Astrocyte of the cerebellum (primary cell): Measurements from ENCODE around the gene SP5.
"Not testable (repeated sequence)": the region's sequence is repeated elsewhere in the genome, so short reads cannot be mapped to it uniquely, and the experiment has no call there.

ENCODE experiments used
- DNase-seq: peaks from one replicate; pipeline ENCODE4 v3.0.0-alpha.2; 2011; ENCODE audit warnings: low read depth
- H3K4me3 ChIP-seq: 2 replicates; pipeline ENCODE4 v1.5.1; 2011; ENCODE audit warnings: mild to moderate bottlenecking, low read depth, low read length, moderate library complexity
- CTCF ChIP-seq: IDR thresholded peaks from 2 replicates; pipeline ENCODE4 v1.5.1; 2012; ENCODE audit warnings: low read length, low read depth, moderate library complexity, mild to moderate bottlenecking; ENCODE audit errors: missing control alignments
- in situ Hi-C: cut with HindIII; loops from 2 replicates; pipeline ENCODE4 v1.10.0; 2017; ENCODE audit warnings: low sequenced_read_pairs

The SP5 gene

GRCh38 chr2:170721678-170722077 lies 6.5 kb downstream of the SP5 start:
- TF ChIP-seq CTCF: no peak
- DNase-seq: no peak
- no peak overlapping the region for H3K4me3 ChIP-seq
- in situ Hi-C loops: loop anchor here (25.0 kb wide), 1 partner anchor 309 kb away; no protein-coding TSS in a partner anchor

- DNase-seq: no peak
- no peak for TF ChIP-seq CTCF
- H3K4me3 ChIP-seq: no peak overlapping the region
- in situ Hi-C loops: loop anchor here (25.0 kb wide), 1 partner anchor 310 kb away; no protein-coding TSS in a partner anchor
These were observed 7.2 kb downstream of the SP5 start for GRCh38 chr2:170722301-170722700.

DNA sequence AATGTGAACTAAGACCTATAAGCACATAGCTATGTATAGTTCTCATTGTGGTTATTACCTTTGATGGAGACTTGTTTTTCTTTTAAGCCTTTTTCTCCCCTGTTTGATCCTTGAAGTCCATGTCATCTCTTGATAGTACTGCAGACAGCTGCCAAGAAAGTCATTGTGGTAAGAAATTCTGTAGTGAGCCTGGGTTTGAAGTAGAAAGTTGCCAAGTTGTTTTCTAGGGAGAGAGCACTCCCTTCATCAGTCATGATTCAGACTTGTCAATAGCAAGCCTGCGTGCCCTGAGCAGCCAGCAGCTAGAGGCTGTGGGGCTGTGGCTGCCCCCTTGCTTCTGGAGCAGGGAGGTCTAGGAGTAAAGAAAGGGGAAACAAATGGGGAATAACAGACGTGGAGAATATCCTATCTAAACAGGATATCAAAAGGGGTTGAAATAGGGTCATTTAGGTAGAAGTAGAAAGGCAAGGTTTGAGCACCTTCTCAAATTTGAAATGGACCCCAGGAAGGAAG lies 8.4 kb downstream of the SP5 start:
- DNase-seq: no peak
- TF ChIP-seq CTCF: no peak
- in situ Hi-C loops: loop anchor here (25.0 kb wide), 1 partner anchor 311 kb away; no protein-coding TSS in a partner anchor
- H3K4me3 ChIP-seq: no peak overlapping the region

GRCh38 chr2:170733798-170734600 lies 18.9 kb downstream of the SP5 start:
- in situ Hi-C loops: loop anchor here (10.0 kb wide), 1 partner anchor 51 kb away; no protein-coding TSS in a partner anchor
- H3K4me3 ChIP-seq: no peak overlapping the region
- no peak for TF ChIP-seq CTCF
- no peak for DNase-seq

- in situ Hi-C loops: loop anchor here (10.0 kb wide), 1 partner anchor 50 kb away; no protein-coding TSS in a partner anchor
- not testable (repeated sequence) for H3K4me3 ChIP-seq, DNase-seq
These were observed 19.5 kb downstream of the SP5 start for GRCh38 chr2:170734601-170735000.

DNA sequence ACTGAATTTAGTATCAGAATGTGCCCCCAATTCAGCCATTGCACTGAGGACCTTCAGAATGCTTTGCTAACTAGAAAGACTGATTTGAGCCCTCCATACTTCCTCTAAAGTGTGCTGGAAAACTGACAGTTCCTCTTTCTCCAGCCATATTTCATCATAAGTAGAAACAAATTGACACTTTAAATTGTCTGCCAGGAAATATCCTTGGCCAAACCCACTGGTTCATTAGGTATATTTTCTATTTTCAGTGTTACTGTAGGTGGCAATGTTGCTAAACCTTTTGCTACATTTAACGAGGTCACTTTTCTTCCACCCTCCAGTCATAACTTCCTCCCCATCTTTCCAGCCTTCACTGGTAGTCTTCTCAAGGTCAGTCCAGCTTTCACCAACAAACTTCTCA lies 21.5 kb downstream of the SP5 start:
- no peak overlapping the region for H3K4me3 ChIP-seq
- in situ Hi-C loops: loop anchor here (10.0 kb wide), 1 partner anchor 48 kb away; no protein-coding TSS in a partner anchor
- no peak for TF ChIP-seq CTCF
- no peak for DNase-seq

DNA sequence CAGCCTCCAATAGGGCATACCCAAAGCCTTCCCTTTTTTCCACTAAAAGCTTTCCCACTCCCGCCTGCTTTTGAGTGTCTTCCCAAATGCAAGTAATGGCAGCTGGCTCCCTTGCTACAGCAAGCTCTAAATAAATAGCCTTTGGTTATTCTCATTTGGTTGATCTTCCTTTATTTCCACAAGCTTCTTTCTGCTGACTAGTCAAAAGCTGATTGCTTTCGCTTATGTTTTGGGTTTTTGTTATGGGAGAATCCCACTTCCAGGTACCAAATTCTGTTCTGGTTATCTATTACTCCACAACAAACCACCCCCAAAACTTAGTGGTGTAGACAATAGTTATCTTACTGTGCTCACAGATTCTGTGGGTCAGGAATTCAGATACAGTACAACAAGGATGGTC lies 22.3 kb downstream of the SP5 start:
- in situ Hi-C loops: loop anchor here (10.0 kb wide), 1 partner anchor 47 kb away; no protein-coding TSS in a partner anchor
- TF ChIP-seq CTCF: no peak
- DNase-seq: no peak
- H3K4me3 ChIP-seq: no peak overlapping the region
